H1 (cell line): ENCODE measurements around the gene IGF2BP3. TPM values are rescaled to one million over a fixed set of nuclear protein-coding genes. Genes with fewer than 3 reads are reported as not detected.

Source experiments
- polyA plus RNA-seq, 7 experiments: library from polyadenylated mRNA; depleted of rRNA in 3 of 7; stranded (reverse) in 5 of 7; unstranded in 2 of 7; fragments of >200 nt in 5 of 7; fragments of 200-250 nt in 2 of 7; gene quantifications; 1 replicate in 5 of 7; 2 replicates in 1 of 7; 4 replicates in 1 of 7; pipeline versions ENCODE4 v1.2.1 to v1.2.3, GENCODE V29; 2011 to 2013; ENCODE audit warnings: missing spikeins in 2 of 7, mixed read lengths in 2 of 7
- small RNA-seq: library from polyadenylated mRNA; stranded (forward); fragments of <200 nt; extraction: miRNeasy Mini kit (QIAGEN cat#:217004); gene quantifications from one replicate; pipeline ENCODE3, GENCODE V24; 2013; ENCODE audit not compliant: insufficient read depth
- total RNA-seq: library from RNA; stranded (reverse); fragmentation: NEBNext Ultra II Directional; extraction: Animal tissue kit (Norgen Biotek cat#: 25700); gene quantifications from 2 replicates; pipeline ENCODE4 v1.2.1, GENCODE V29; 2021

IGF2BP3 gene
- total and polyA plus RNA-seq, 2 of the 8 experiments (the other 6 are each of a cell fraction or from before 2014, with no cell fraction given) = 66.3 to 193 TPM

Small RNAs within 50 kb of the gene (small RNA-seq; reads per million reads assigned to genes)
- gene AC079780.1 = not detected
- gene RF00019 = not detected
- not detected for gene RNU7-143P
- not detected for gene SNORD65C

Other genes starting within 250 kb of the IGF2BP3 start
- gene GPNMB, start 223.7 kb downstream of the IGF2BP3 start, total RNA-seq = 0.52 and 1.1 TPM in 2 replicates
- 0.61 and 1.4 TPM in 2 replicates for gene GPNMB, start 223.7 kb downstream of the IGF2BP3 start, polyA plus RNA-seq (2011; rRNA removed)
- 84.0 and 86.8 TPM in 2 replicates for gene MALSU1, start 171.2 kb downstream of the IGF2BP3 start, total RNA-seq
- 72.5 and 73.5 TPM in 2 replicates for gene MALSU1, start 171.2 kb downstream of the IGF2BP3 start, polyA plus RNA-seq (2011; rRNA removed)
- 122 and 125 TPM in 2 replicates for gene TRA2A, start 61.5 kb upstream of the IGF2BP3 start, total RNA-seq
- 54.4 and 116 TPM in 2 replicates for gene TRA2A, start 61.5 kb upstream of the IGF2BP3 start, polyA plus RNA-seq (2011; rRNA removed)
- 4.2 and 5.3 TPM in 2 replicates for gene CCDC126, start 126.9 kb upstream of the IGF2BP3 start, total RNA-seq
- 1.4 and 2.0 TPM in 2 replicates for gene CCDC126, start 126.9 kb upstream of the IGF2BP3 start, polyA plus RNA-seq (2011; rRNA removed)
- 20.3 and 21.5 TPM in 2 replicates for gene FAM221A, start 209.7 kb upstream of the IGF2BP3 start, total RNA-seq
- gene FAM221A, start 209.7 kb upstream of the IGF2BP3 start, polyA plus RNA-seq (2011; rRNA removed) = 22.0 and 39.0 TPM in 2 replicates
- gene STK31, start 239.7 kb upstream of the IGF2BP3 start, total RNA-seq = 0.10 and 0.32 TPM in 2 replicates
- gene STK31, start 239.7 kb upstream of the IGF2BP3 start, polyA plus RNA-seq (2011; rRNA removed) = 0.13 and 0.15 TPM in 2 replicates